Hematopoietic multipotent progenitor cell (in vitro differentiated cells): ENCODE results near the gene ATP6V0B. TPM values are rescaled to one million over a fixed set of nuclear protein-coding genes. Genes with fewer than 3 reads are reported as not detected.
A peak's percentile ranks its signal among the peaks of the same experiment; 100 is the strongest.

Source experiments
- DNase-seq, 3 donors: peaks; one replicate each; pipeline ENCODE4 v3.0.0-alpha.2; 2011 to 2015; ENCODE audit warnings: low read depth in 2 of 3, low spot score in 2 of 3
- total RNA-seq: library from RNA; depleted of rRNA; stranded (reverse); fragments of >200 nt; gene quantifications from one replicate; pipeline ENCODE4 v1.2.3, GENCODE V29; 2012

The ATP6V0B gene
- total RNA-seq, 1 donor, result 131 TPM

GRCh38 chr1:43999455-43999854 lies 24.7 kb downstream of the ATP6V0B start:
- no peak for DNase-seq

DNA sequence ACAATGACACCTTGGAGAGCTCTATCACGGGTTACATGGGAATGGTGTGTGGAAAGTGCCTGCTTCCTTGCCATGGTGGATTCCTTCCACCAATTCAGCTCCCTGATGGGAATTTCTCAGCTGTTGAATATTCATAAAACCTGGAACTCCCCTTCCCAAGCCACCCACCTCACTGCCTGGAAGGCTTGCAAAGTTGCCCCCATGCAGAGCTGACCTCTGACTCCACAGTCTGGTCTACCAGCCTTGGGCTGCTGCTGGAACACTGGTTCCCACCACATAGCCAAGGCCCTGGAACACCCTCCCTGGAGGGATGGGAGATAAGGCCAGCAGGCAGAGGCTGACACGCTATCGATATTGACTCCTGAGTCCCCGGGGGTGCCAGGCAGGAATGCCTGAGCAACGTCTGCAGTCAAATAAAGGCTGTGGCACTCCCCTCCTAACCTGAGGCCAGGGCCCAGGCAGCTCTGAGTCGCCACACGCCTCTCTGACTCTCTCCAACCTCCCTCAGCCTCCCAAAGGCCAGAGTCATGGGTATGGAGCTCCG lies 25.4 kb downstream of the ATP6V0B start:
- DNase-seq, result no peak

- no peak for DNase-seq
These were observed 27.4 kb downstream of the ATP6V0B start for GRCh38 chr1:44002165-44002564.

DNA sequence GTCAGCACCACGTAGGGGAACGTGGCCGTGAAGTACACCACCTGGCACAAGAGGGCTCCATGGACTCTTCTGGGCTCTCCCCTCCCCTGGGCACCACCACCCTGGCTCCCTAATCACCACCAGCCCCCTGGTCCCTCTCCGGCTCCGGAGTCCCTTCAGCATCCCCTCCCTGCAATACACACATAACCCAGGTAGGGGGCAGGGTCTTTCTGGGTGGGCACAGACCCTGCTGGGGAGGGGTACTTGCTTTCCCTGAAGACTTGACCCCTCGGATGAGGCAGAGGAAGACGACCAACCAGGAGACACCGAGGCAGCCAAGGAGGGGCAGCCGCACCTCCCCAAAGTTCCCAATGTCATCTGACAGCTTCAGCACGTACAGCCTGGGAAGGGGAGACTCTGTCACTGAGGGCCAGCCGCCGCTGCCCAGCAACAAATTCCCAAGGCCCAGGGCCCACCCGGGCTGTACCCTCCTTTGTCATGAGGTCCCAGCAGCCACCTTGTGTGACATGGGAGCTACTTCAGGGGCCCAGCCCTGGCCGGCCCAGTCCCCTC lies 27.9 kb downstream of the ATP6V0B start:
- no peak for DNase-seq

DNA sequence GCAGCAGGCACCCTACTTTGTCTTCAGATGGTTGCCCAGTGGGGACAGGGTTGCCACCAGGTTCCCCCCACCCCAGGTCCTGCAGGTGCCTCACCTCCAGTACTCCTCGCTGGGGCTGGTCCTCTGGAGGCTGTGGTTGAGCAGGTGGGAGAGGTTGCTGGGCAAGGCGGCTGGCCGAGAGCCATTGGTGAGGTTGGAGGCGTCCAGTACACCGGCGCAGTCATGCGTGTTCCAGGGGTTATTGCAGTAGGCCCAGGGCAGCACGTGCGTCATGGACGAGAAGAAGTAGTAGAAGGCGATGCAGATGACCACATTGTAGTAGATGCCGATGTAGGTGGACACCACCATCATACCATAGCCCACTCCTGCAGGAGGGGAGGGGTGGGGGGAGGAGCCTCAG lies 33.5 kb downstream of the ATP6V0B start:
- DNase-seq, result no peak

DNA sequence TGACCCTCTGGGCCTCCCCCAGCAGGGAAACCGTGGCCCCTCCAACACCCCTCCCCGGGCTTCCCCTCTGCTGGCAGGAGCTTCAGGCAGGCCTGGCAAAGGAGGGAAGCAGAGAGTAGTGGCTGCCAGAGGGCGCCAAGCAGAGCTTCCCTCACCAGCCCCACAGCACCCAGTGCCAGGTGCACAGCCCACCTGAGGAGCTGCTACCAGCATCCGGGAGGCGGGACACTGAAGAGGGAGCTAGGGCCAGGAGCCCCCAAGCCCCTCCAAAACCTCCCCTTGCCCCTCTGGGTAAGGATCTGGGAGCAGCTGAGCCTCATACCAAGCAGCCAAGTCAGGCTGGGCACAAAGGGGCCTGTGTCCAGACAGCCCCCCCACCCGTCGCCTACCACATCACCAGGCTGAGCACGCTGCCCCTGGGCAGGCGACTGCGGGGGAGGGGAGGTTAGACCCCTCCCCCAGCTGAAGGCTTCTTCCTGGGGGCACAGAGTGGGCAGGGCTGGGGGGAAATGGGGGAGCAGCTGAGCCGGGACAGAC lies 36.2 kb downstream of the ATP6V0B start:
- DNase-seq, result no peak

GRCh38 chr1:44012404-44012803 lies 37.6 kb downstream of the ATP6V0B start:
- DNase-seq, result no peak

GRCh38 chr1:44012941-44013609 lies 38.3 kb downstream of the ATP6V0B start:
- peak in 1 of 3 donors; percentile 70 for DNase-seq

DNA sequence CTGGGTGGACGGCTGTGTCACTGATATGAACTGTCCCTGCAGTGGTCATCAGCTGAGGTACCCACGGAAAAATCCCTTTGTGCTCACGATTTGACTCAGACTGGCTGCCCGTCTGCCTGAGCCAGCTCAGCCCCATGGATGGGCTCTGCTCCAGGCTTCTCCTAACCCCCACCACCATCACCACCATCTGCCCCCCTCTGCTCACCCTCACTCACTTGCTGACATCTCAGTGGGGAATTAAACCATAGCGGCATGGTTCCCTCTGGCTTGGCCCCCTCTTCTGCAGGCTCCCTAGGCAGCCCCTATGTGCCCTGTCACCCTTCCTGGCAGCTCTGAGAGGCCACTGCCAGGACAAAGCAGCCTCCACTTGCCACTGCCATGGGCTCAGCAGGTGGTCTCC lies 39.2 kb downstream of the ATP6V0B start:
- DNase-seq, result no peak

GRCh38 chr1:44014365-44015104 lies 39.8 kb downstream of the ATP6V0B start:
- no peak for DNase-seq

GRCh38 chr1:44015206-44015605 lies 40.4 kb downstream of the ATP6V0B start:
- no peak for DNase-seq

- DNase-seq, result no peak
These were observed 41.5 kb downstream of the ATP6V0B start for GRCh38 chr1:44016041-44016889.

- DNase-seq, result no peak
These were observed 42.2 kb downstream of the ATP6V0B start for GRCh38 chr1:44016890-44017400.

GRCh38 chr1:44019466-44019948 lies 44.7 kb downstream of the ATP6V0B start:
- no peak for DNase-seq

GRCh38 chr1:44020464-44020863 lies 45.7 kb downstream of the ATP6V0B start:
- no peak for DNase-seq

DNA sequence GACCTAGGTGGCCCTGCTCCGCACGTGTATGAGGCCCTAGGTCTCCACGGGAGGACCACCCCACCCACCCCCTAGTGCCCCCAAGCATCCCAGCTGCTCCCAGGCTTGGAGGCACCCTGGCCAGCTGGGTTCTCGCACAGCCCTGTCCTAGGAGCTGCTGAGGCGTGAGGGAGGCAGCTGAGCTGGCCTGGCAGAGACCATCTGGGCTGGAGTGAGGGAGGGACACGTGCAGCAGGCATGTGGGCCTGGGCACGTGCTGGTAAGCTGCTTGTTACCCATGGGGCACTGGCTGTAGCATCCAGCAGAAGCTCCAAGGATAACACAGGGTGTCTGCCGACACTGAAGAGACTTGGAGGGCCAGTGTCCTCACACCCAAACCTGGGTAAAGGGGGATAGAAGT lies 46.4 kb downstream of the ATP6V0B start:
- no peak for DNase-seq

DNA sequence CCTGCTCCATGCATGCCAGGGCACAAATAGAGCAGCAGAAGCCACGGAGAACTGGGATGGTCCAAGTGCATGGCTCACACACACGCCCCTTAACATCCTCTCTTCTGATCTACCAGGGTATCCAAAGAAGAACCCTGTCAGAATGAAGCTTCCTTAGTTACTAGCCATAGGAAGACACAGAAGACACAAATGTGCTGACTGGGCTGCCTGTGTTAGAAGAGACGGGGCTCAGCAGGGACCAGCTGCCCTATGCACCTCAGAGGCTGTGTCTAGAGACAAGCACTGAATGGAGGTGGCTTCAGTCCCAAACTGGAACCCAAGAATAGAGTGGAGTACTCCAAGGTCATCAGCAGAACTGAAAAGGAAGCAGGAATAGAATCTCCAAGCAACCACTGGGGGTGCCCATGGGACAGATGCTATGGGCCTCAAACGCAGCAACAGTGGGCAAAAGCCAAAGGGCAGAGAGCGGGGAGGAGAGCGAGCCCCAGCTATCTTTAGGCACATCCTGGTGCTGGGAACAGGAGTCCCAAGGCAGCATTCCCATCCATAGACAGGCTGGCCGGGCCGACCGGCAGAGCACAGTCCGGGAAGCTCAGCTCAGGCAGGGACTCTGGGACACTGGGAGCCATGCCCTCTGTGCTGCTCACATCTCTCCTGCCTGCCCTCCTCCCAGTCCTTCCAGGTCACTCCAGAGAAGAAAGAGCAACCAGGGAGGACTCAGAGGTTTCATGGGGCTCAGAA lies 47.0 kb downstream of the ATP6V0B start:
- DNase-seq, result no peak

GRCh38 chr1:44024031-44024902 lies 49.5 kb downstream of the ATP6V0B start:
- DNase-seq, result no peak
